GM10847 (cell line): Measurements from ENCODE around the gene GDPD5.

Experiments
- POLR2A ChIP-seq: IDR thresholded peaks from 2 replicates; pipeline ENCODE4 v1.6.1; 2011; ENCODE audit not compliant: insufficient read length; ENCODE audit errors: extremely low read depth

The GDPD5 gene

DNA sequence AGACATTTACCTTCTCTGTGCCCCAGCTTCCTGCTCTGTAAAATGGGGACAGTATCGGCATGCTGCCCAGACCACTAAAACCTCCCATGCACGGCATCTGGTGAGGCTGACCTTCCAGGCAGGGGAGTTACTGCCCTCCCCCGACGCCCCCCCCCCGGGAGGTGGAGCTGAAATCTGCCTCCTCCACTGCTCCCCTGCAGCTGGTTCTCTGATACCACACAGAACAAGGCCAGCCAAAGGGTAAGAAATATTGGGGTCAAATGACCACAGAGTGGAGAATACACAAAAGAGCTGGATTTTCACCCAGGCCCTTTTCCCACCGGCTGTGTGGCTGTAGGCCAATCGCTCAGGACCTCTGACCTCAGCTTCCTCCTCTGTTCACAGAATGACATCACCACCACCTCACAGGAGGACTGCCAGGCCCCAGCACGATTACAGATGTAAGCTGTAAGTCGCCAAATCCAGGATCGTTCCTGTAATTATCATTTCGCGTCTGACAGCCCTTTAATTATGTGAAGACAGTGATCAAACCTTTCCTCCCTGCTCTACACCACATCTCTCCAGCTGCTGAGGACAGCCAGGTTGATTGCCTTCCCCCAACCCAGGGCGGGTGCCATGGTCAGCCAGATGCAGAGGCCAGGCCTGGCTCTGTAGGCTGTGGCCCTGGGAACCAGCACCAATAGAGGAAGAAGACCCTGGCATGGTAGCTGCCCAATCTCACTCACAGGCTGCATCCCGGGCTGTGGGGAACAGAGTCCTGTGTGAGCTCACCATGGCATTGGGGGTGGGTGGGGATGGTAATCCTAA is 57.0 kb downstream of the GDPD5 start:
- no peak for TF ChIP-seq POLR2A

DNA sequence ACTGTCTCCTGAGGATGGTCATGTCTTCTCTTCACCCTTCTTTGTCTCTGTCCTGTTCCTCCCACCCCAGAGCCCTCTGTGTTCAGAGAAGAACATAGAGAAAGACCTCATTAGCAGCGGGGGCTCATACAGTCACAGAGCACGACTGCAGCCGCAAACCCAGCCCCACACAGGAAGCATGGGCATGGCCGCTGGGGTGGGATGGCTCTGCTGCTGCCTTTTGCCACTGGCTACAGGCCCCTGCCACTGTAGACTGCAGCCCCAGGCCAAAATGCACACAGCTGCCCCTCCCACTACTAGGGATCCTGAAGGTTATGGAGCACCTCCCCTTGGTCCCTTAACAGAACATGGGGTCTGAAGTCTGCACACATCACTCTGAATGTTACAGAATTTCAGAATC is 57.9 kb downstream of the GDPD5 start:
- TF ChIP-seq POLR2A = no peak

DNA sequence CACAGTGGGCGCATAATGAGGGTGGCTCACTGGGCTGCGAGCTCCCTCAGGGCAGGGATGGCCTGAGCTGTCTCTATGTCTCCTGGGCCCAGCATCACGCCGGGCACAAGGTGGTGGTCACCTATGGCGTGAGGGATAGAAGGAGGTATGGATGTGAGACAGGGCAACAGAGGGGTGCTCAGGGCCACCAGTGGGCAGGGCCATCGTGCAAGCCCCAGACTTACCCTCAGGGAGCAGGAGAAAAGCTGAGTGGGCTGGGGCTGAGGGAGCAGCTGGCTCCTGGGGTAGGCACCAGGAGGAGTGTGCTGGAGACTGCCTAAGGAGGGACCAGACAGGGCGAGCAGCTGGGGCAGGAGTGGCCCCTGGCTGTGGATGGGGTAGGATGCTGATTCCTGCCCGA is 58.4 kb downstream of the GDPD5 start:
- no peak for TF ChIP-seq POLR2A

DNA sequence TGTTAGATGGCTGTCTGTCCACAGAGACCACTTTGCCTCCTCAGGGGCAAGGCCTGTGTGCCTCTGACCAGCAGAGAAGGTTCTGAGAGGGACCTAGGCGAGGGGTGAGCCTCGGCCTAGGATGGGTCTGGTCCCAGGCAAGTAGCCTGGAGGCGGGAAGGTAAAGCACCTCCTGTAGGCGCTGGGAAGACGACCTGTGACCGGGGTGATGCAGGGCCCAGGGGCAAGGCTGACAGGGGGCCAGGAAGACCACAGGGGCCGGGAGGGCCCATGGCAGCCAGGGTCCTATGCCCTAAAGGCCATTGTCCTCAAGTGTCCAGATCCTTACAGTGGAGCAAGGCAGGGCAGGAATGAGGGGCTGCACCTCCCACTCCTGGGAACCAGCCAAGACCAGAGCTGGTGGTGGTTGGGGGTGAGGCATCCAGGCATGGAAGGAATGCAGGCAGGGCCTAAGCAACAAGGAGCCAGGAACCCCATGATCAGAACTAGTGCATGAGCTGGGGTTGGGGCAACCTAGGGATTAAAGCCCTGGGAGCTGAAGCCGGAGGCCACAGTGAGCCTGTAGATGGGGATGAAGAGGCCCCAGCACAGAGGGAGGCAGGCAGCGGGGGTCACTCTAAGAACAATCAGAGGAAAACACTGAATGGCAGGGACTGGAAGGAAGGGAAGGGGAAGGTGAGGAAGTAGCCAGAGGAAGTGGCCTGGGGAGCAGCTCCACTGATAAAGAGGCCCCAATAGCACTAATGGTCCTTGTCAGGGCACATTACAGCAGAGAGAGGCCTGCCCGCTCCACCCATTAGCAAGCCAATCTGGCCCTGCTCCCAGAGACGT is 59.8 kb downstream of the GDPD5 start:
- TF ChIP-seq POLR2A = no peak

DNA sequence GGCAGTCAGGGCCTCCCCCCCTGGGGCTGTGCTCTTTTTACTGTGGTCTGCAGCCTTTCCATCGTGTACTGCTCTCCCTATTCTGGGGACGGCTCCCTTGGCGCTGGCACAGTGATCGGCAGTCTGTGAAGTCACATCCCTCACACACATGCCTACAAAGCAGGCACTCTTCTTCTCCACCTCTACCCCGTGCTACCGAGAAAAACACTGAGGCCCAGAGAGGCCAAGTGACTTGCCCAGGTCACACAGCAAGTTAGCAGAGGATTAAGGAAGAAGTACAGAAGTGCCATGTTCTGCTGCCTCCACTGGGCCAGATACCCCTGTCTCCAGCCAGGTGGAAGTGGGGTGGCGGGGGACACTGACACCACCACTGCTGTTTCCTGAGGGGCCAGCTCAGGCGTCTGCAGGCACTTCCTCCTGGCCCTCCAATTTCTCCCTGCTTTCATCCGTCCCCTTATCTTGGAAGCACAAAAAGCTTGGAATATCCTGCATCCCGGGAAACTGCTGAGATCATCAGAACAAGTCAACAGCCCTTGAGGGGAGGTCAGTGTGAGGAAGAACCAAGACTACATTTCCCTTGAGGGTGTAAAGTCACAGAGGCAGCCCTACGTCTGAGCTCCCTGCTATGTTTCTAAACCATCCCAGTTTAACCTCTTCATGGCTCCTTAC is 62.5 kb downstream of the GDPD5 start:
- TF ChIP-seq POLR2A = no peak

DNA sequence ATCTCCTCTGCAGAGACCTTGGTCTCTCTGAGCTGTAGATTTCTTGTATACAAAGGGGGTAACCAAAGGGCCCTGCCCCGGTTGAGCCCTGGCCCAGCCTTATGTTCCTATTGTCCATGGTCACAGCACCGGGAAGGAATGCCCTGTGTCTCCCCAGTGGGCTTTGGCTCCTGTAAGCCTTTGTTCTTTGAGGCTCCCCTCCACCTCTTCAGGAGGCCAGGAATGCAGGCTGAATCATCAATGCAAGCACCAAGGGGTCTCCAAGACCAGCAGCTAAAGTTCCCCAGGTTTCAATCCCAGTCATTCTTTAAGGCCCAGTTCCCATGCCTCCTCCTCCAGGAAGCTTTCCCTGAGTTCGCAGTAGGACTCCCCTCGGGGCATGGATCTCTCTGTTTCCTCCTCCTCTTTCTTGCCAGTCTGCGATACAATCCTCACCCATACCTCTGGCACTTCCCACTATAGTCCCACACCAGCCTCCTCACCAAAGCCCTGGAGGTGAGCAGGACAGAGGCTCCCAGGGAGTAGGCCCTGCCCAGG is 63.6 kb downstream of the GDPD5 start:
- TF ChIP-seq POLR2A = no peak

DNA sequence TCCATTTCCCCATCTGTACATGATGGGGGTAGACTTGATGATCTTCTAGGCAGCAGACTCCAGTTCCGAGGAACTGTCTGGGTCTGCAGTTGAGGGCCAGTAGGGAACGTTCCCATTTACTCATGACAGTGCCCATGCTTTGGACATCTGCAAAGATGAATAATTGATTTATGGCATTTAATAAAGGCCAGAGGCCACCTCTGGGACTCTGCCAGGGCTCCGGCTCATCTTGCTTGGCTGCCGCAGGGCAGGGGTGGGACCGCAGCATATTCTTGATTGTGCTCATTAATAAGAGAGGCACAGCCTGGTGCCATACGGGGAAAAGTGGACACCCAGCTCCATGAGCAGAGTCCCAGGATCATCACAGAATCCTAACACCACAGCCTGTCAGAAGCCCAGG is 64.6 kb downstream of the GDPD5 start:
- no peak for TF ChIP-seq POLR2A

DNA sequence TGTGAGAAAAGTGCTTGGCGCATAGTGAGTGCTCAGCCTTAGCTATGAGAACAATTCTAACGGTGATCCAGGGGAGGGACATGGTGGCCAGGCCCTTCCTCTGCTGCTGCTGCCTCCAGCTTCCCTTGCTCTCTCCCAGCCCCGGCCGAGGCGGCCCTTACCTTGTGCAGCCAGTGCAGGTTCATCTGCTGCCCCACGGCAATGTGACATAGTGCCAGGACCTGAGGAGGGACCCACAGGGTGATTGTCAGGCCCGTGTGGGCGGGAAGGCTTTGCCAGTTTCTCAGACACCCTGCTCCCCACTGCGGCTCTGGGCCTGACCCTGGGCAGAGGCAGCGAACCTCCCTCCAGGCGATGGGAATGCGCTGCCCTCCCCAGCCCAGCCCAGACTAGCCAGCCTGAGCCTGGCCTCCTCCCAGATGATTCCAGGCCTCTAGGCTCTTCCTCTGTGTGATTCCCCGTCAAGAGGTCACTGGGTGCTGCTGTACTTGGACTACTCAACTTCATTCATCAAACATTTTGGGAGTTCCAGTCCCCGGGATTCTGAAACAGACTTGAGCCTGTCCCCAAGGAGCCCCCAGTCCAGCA is 69.1 kb downstream of the GDPD5 start:
- TF ChIP-seq POLR2A = no peak

DNA sequence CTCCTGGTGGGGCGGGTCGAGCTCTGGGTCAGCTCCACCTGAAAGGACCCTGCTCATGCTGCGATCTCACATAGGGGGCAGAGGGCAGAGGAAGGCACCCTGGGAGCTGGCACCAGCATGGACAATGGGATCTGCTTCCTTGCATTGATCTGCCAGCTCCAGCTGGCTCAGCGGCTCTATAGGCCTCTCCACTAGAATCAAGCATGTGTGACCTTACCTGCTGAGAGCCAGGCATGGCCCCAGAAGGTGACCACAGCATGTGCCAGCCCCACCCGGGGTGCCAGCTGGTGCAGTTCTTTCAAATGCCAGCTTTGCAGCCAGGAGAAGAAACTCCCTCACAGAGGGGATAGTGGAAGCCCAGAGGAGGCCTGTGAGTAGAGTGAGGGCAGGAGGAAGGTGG is 70.8 kb downstream of the GDPD5 start:
- TF ChIP-seq POLR2A = no peak

DNA sequence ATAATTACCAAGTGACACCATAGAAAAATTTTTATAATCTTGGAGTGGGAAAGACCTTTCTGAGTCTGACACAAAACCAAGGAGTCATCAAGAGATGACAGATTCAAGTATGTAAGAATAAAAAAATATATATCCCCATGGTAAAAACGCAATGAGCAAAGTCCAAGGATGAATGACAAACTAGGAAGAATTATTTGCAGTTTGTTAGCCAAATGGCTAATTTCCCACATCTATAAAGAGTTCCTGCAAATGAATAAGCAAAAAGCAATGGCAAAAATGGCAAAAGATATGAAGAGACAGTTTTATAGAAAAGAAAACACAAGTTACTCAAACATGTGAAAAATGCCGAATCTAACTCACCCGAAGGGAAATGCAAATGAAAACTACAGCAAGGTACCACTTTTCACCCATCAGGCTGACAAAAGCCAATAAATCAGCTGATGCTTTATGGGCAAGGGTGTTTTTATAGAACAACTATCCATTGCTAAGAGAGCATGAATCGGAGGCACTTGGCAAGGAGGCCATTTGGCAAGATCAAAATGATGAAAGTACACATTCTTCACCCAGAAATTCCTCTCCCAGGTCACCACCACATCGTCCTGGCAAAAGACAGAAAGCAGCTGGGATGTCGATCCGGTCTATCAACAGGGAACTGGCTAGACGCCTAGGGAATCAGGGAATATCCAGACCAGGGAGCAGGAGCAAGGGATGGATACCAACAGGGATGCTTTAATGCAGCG is 71.7 kb downstream of the GDPD5 start:
- TF ChIP-seq POLR2A = no peak

DNA sequence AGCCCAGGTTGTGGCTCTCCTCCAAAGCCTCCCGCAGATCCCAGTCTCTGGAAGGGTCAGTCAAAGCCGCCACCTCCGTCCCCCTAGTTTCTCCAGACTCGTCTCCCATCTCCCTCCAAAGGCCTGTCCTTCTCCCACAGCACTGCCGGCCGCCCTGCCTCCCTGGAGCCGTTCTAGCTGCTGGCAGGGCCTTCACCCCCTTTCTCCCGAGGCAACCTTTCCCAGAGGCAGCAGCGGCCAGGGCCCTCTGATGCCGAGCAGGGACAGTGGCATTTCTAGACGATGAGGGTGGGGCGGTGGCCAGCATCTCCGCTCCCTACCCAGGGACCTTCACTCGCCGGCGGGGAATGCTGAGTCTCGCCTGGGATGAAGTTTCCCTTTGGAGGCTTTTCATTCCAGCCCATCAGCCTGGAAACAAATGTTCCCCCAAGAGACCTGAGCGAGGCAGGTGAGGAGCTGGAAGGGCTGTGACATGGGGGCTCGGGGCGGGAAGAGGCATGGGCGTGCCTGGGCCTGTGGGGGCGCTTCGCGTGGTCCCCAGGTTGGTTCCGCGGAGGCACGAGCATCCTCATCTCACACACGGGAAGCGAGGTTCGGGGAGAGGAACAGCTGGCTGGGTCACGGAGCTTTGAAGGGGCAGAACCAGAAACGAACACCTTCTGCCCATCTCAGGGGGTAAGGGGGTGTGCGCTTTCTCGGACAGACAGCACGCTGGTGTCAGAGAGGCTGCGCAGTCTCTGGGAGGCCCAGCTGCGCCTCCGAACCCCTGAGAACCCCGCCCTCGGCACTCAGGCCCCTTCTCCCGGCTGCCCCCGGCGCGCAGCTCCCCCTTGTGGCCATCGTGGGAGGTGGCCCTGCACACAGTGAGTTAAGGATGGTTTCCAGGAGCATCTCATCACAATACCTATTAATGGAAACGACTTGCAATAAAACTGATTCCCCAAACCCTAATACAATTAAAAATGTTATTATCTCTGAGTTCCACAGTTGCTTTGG is 74.6 kb downstream of the GDPD5 start:
- no peak for TF ChIP-seq POLR2A

DNA sequence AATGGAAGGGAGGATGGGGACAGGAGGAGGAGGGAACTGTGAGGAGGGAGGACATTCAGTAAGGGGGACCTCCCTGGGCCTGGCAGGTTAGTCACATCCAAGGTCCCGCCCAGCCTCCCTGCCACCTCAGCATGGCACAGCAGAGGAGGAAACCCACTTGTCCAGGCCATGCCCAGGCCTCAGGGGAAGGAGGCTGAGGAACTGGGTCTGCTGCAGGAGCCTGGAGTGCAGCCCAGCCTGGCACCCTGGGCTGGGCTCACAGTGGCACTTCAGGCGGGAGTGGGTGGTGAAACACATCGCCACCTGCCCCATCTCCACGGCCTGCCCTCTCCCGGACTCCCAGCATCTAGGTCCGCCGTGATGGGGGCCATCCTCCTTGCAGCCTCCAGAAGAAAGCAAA is 75.5 kb downstream of the GDPD5 start:
- no peak for TF ChIP-seq POLR2A

DNA sequence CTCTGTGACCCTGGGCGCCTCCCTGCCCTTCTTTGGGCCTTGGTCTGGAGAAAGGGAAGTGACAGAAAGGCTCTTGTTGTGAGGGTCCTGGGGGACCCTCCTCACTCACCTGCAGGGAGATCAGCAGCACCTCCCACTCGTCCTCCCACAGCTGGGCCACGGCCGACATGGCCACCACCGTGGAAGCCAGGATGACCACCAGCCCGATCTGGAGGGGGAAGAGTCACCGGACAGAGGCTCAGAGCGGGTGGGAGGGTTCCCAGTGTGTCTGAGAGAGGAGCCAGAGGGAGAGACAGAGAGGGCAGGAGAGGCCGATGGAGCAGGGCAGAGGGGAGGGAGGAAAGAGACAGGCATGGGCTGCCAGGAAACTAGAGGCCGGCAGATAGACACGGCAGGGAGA is 76.0 kb downstream of the GDPD5 start:
- TF ChIP-seq POLR2A = no peak
